ENCODE data around the gene FOXF2. TPM values are rescaled to one million over a fixed set of nuclear protein-coding genes. Genes with fewer than 3 reads are reported as not detected.

FOXF2 gene
- total RNA-seq, 1 donor from 2014 or later: 0.24 TPM

DNA sequence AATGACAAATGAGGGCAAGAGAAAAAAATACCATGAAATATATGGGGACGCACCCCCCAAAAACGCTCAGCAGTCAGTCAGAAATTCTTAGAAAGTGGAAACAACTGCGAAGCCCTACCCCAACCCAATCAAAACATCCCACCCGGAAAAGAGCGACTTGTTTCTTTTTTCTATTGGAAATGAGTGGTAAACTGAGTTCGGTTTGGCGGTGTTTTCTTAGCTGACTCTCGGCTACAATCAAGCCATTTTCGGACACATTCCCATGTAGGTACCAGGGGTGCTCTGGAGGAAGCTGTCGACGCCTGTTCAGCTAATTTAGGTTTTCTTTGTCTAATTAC lies 1.9 kb upstream of the FOXF2 start:
- intact Hi-C loops (cut with DNase I): loop anchor here (10.0 kb wide), 3 partner anchors 473 to 763 kb away; no protein-coding TSS in a partner anchor
- no peak for ATAC-seq
- DNase-seq (ENCODE audit: missing footprints): no peak

DNA sequence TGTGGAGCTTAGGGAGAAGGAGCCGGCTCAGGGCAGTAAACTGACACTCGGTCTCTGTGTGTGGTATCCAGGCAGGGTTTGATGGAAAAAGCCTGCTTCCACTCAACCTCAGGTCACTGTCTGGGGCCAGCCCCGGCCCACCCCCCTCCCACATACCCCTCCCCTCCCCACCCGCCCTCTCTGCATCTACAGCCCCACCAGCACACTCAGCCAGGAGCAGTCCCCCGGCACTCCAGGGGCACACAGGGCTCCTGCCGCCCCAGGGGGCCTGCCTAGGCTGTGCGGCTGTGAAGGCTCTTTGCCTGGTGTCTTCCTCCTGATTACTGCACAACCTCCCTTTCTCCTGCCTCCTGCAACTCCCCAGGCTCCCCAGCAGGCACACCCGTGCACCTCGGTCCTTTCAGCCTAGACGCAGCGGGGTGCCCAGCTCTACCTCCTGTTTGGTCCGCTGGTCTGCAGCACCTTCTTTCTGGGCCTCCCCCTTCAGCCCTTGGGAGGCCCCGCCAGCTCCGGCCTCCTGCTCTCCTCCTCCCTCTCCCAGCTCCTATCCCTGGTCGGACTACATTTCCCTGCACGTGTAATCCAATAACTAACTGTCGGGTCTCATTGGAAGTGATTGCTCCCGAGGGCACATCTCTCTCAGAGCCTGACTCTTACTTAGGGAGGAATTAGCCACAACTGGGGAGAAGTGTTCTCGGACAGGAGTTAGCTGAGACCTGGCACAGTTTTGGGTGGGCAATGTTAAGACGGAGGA lies 1.3 kb upstream of the FOXF2 start:
- intact Hi-C loops (cut with DNase I): loop anchor here (10.0 kb wide), 3 partner anchors 473 to 763 kb away; no protein-coding TSS in a partner anchor
- ATAC-seq: no peak
- DNase-seq (ENCODE audit: missing footprints): no peak

DNA sequence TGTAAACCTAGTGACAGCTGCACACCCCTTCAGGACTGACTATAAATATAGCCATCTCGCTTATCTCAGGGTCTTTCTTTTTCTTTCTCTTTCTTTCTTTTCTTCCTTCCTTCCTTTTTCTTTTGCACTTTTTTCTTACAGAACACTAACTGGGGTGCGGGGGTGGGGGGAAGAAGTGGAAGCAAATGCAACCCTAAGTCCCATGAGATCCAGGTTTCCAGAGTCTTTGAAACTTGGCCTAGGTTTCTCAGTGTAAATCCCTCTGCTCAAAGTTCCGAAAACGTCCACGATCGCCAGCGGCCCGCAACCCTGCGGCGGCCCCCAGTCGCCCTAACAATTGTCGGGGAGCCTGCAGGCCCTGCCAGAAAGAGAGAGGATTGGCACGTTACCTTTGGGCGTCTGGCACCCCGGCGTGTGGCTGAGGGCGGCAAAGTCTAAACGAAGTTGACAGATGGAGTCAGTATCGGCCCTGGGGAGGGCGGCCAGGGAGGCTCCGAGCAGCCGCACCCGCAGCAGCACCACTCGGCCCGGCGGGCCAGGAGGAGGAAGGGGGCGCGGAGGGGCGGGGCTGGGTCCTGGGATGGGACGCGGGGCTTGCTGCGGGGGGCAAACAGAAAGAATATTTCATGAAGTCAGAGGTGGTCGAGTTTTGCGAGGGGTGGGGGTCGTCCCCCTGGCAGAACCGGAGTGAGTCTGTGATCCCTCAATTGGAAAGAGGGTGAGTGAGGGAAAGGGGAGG lies 577 bp upstream of the FOXF2 start:
- DNase-seq (ENCODE audit: missing footprints) (no peak), ATAC-seq (no peak)
- intact Hi-C loops (cut with DNase I): loop anchor here (10.0 kb wide), 3 partner anchors 474 to 764 kb away; no protein-coding TSS in a partner anchor

DNA sequence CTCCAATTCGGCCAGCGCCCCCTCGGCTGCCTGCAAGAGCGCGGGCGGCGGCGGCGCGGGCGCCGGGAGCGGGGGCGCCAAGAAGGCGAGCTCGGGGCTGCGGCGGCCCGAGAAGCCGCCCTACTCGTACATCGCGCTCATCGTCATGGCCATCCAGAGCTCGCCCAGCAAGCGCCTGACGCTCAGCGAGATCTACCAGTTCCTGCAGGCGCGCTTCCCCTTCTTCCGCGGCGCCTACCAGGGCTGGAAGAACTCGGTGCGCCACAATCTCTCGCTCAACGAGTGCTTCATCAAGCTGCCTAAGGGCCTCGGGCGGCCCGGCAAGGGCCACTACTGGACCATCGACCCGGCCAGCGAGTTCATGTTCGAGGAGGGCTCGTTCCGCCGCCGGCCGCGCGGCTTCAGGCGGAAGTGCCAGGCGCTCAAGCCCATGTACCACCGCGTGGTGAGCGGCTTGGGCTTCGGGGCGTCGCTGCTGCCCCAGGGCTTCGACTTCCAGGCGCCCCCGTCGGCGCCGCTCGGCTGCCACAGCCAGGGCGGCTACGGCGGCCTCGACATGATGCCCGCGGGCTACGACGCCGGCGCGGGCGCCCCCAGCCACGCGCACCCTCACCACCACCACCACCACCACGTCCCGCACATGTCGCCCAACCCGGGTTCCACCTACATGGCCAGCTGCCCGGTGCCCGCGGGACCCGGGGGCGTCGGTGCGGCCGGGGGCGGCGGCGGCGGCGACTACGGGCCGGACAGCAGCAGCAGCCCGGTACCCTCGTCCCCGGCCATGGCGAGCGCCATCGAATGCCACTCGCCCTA lies 963 bp downstream of the FOXF2 start:
- ATAC-seq: no peak
- DNase-seq (ENCODE audit: missing footprints): peak; percentile 77
- intact Hi-C loops (cut with DNase I): no loop called here

DNA sequence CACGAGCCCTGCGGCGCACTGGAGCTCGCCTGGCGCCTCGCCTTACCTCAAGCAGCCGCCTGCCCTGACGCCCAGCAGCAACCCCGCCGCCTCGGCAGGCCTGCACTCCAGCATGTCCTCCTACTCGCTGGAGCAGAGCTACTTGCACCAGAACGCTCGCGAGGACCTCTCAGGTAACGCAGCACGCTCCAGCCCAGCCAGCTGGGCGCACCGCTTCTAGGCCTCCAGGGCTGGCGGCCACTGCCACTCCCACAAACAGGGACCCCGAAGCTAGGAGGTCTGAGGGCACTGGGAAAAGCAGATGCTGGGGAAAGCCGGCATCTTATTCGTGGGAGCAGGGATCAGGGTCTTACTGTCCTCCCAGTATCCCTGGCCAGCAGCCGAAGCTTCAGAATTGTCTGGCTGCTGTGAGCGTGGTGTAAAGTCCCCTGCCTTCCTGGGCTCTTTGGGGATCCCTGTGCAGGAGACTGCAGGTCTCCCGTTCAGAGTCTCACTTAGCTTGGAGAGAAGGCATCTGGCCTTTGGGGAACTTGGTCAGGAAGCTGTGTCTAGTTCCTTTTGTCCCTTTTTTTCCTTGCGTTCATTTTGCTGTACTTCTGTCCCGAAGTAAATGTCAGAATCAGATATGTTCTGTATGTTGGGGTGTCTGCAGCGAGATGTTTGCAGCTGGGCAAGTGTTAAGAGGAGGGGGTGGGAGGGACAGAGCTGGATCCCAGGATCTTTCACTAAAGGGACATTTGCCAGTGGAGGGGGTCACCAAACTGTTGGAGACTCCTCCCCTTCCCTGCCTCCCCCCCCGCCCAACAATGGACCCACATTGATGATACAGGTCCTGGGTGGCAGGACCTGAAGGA lies 1.8 kb downstream of the FOXF2 start:
- intact Hi-C loops (cut with DNase I): no loop called here
- no peak for ATAC-seq

DNA sequence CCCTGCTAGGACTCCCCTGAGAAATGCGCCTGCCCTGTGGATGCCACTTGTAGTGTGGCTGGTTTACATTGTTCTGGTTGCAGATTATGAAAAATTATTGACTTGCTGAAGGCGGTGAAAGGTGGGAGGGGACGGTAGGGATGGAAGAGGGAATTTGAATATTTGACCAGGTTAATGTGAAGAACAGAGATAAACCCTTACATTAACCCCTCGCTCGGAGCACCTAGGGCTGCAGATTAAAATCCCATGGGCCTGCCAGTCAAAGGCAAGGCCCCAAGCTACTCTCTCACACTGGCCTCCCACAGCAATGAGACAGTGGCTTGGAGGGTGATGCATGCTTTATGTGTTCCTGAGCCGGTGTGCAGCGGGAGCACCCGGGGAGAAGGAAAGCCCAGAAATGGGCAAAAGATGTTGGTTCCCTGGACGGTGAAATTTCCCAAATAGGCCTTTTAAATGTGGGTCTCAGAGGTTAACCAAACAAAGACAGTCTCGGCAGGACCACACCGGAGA lies 2.5 kb downstream of the FOXF2 start:
- intact Hi-C loops (cut with DNase I): no loop called here
- no peak for ATAC-seq
- no peak for DNase-seq (ENCODE audit: missing footprints)

More for the DNA sequence above, 1.8 kb downstream of the FOXF2 start:
- no peak for DNase-seq (ENCODE audit: missing footprints)

DNA sequence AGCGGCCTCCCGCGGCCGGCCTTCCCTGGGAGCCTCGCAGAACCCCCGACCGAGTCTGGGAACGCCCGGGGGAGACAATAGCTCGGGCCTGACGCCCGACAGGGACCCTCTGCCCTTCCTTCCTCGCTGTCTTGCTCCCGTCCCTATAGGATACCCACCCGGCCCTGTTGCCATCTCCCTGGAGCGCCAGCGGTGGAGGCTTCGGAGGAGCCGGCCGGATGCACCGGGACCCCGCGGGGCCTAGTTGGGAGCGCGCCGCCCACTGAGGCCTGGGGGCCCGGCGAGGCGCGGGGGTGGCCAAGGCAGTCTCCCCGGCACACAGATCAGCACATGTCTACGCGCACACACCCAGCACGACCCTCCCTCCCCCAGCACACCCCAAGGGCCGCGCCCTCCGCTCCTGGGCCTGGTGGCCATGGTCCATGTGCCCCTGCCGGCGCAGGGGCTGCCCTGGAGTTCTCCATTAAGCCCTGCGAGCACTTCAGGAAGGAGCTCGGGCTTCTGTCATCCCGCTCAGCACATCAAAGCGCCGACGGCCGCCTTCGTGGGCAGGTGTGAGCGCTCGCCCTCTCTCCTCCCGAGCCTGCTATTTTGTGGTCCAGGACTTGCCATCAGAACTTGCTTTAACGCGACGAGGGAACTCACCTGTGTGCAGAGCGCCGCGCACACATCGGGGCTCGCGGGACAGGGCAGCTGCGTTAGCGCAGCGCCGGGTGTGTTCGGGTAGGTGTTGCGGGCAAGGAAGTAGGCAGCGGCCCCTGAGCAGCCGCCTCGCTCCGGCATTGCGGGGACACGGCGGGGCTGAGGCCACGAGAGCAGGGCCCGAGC lies 3.7 kb downstream of the FOXF2 start:
- intact Hi-C loops (cut with DNase I): no loop called here
- DNase-seq (ENCODE audit: missing footprints) (no peak), ATAC-seq (no peak)

DNA sequence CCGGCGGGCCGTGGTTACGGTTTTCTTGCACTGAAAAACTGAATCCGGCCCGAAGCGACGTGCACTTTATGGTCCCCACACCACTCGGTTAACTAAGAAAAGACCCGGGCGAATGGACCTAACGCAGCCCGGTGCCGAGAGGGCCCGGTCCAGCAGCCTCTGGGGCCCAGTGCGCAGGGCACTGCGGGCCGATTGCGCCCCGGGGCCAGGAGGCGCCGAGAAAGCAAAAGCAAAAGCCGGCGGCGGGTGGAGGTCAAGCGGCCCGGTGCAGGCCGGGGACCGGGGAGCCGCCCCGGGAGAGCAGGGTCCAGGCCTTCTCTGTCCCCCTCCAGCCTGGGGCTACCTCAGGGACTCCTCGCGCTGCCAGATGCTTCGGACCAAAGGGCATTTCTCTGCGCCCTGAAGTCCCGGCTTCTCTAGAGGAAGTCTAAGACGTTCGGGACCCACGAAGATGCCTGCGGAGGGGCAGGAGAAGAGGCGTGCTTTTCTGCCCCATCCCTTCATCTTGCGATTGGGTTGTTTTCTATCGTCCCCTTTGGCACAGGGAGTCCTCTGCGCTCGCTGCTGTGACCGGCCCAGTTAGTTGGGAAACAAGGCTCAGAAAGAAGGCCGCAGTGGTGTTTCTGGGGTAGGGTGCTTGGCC lies 4.4 kb downstream of the FOXF2 start:
- intact Hi-C loops (cut with DNase I): no loop called here
- DNase-seq (ENCODE audit: missing footprints): no peak
- ATAC-seq: no peak

DNA sequence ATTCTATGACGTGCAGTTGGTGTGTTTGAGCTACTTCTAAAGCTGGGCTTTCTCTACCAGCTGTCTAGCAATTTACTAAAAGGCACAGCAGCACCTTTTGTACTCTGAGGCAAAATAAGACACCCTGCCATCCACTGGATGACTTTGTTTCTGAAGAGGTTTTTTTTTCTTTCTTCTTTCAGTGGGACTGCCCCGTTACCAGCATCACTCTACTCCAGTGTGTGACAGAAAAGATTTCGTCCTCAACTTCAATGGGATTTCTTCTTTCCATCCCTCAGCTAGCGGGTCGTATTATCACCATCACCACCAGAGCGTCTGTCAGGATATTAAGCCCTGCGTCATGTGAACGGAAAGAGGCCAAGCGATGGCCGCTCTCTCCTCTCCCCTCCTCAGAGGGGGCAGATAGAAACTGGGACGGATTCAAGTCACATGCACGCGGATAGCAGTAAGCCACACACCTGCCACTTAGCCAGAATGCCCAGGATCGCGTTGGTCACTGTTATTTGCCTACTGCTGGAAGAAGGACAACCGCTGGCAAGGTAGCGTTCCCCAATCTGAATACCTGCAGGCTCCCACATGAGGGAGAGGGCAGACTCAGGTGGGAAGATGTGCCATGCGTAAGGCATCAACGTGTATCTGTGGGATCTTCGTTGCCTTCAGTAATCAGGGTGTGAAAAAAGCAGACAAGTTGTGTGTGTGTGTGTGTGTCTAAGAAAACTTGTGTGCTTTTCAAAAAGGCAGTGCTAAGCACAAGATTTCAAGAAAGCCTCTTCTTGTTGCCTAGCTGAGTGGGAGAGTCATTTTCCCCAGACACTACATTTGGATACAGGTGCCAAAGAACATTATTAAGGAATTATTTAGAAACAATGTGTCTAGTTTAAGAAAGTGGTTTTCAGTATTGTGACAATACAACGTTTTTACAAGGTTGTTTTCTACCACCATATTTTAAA lies 5.4 kb downstream of the FOXF2 start:
- intact Hi-C loops (cut with DNase I): loop anchor here (5.0 kb wide), 2 partner anchors 597 to 802 kb away; no protein-coding TSS in a partner anchor
- ATAC-seq (no peak), DNase-seq (ENCODE audit: missing footprints) (no peak)

DNA sequence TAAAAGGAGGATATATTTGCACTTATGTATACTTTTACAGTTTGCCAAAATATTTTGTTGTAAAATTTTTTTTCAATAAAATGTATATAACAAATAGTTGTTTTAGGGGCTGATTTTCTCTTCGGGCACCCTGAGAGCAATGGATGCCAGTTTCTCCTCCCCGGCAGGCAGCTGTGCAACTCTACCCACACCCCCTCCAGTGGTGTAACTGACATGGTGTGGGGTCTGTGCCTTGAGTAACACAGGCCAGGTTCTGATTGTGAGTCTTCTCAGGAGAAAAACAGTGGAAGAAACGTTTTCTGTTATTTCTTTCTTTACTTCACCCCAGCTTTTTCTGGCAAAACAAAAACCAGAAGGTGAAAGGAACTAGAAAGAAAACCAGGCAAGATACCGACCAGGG lies 6.1 kb downstream of the FOXF2 start:
- no peak for DNase-seq (ENCODE audit: missing footprints)
- intact Hi-C loops (cut with DNase I): loop anchor here (5.0 kb wide), 2 partner anchors 598 to 803 kb away; no protein-coding TSS in a partner anchor
- no peak for ATAC-seq

DNA sequence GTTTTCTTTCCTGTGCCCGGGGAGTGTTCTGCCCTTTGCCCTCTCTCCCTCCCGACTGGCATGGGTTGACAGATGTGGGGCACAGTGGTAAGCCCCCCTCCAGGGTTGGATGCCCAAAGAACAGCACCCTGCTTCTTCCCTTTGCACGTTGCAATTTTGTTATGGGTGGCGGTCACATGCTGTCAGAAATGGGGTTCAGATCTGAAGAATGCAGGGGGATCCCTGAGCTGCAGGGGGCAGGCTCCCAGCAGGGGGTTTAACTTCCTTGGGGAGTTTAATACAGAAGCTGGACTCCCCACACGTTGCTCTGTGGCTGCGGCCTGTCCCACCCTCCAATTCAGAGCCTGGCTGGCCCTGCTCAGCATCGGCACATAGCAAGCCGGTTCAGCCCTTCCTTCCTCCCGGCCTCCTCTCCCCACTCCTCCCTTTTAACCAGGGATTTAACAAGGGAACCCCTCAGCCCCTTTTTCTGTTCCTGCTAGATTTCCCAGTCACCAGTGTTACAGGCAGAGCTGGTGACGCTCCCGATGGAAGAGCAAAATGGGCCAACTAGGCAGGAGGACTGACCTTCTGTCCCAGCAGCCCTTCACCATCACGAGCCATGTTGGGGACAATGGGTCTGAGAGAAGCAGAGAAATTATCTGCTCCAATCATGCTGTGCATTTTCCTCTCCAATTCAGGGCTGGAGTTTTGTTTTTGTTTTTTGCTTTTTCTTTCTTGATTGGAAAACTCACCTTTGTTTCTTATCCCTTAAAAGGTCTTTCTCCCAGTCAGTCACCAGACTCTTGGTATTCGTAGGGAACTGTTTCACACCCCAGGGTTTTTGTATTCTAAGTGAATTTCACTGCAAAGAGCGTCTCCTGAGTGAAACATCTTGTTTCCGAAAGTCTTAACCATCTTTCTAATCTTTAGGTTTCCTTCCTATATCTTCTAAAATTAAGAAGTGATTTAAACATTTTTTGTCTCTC lies 6.8 kb downstream of the FOXF2 start:
- ATAC-seq (no peak), DNase-seq (ENCODE audit: missing footprints) (no peak)
- intact Hi-C loops (cut with DNase I): loop anchor here (5.0 kb wide), 2 partner anchors 599 to 804 kb away; no protein-coding TSS in a partner anchor

DNA sequence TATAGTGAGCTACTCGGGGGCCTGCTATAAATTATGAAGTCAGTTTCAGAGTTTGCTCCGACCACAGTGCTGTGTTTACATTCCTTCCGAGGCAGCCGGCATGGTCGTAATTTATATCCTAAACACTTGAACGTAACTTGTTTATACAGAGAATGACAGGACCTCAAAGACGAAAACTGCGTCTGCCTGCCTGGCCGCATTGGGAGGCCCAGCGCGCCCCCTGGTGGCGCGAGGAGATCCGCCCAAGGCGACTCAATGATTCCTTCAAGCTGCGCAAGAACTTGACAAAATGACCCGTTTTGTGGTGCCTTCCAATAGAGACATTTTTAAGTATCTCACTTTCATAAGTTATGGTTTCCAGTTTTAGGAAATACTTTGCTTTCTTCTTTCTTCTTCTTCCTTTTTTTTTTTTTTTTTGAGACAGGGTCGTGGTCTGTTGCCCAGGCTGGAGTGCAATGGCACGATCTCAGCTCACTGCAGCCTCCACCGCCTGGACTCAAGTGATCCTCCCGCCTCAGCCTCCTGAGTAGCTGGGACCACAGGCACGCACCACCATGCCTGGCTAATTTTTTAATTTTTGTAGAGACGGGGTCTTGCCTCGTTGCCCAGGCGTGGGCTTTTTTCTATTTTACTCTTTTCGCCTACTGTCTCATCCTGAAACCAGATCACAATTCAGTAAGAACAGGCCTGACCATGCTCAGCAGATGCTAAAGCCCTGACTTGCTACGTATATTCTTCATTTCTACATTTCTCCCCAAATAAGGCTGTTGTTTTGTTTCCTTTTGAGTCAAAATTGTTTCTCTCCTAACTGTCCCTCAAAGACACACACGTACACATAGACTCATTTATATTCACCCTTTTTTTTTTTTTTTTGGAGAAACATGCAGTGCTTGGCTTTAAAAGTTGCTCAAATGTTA lies 7.8 kb downstream of the FOXF2 start:
- intact Hi-C loops (cut with DNase I): loop anchor here (5.0 kb wide), 2 partner anchors 600 to 805 kb away; no protein-coding TSS in a partner anchor
- DNase-seq (ENCODE audit: missing footprints) (peak; percentile 84), ATAC-seq (peak; percentile 53)

DNA sequence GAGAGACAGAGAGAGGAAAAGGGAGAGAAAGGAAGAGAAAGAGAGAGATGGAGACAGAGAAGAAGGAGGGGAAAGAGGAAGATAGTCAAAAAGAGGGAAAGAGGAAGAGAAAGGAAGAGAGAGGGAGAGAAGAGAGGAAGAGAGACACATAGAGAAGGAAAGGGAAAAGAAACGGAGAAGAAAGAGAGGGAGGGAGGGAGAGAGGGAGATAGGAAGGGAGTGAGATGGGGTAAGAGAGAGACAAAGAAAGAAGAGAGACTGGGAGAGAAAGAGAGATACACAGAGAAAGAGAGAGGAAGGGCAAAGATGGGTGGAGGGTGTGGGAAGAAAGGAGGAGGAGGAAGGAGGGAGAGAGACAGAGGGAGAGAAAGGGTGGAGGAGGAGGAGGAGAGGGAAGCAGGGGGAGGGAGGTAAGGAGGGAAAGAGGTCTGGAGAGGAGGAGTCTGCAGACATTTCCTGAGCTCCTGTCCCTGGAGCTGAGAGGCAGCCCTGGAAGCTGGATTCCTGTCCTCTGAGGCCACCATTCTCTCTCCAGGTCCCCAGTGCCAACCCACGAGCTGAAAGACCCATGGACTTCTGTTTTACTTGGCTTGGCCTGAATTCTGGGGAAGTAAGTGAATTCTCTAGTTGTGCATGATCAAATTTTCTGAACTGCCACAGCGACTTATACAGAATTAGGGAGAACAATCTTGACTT lies 9.9 kb downstream of the FOXF2 start:
- intact Hi-C loops (cut with DNase I): loop anchor here (5.0 kb wide), 2 partner anchors 602 to 807 kb away; no protein-coding TSS in a partner anchor
- no peak for ATAC-seq

More for the DNA sequence above, 9.9 kb downstream of the FOXF2 start:
- no peak for DNase-seq (ENCODE audit: missing footprints)

Data from Right ventricle myocardium inferior (tissue), 1 donor.